ENCODE data around the gene CNIH3. TPM values are rescaled to one million over a fixed set of nuclear protein-coding genes. Genes with fewer than 3 reads are reported as not detected.

The CNIH3 gene
- total RNA-seq, 4 donors from 2014 or later: 0.68 to 1.1 TPM; not detected in 2

GRCh38 chr1:224744521-224744920 lies 128.4 kb downstream of the CNIH3 start:
- no peak for DNase-seq
- peaks cover 0 to 3% (median 0%) of the 10 kb centered on the region in 4 donors for H3K4me1 ChIP-seq
- intact Hi-C loops (cut with DNase I; ENCODE audit: low total_unique reads): no loop called here
- H3K27ac ChIP-seq: no peak overlapping the region
- H3K27me3 ChIP-seq: no peaks in the 10 kb centered on the region
- no peaks in the 10 kb centered on the region for H3K36me3 ChIP-seq
- no peaks in the 10 kb centered on the region for H3K9me3 ChIP-seq
- in situ Hi-C loops (cut with MboI; ENCODE audit: low pct_ligation_motif_present in 1 of 4, low pct_unique_long_range_greater_than_20kb in 1 of 4, low sequenced_read_pairs in 3 of 4): no loop called here
- TF ChIP-seq EP300 (IDR thresholded peaks at IDR 0.05; ENCODE audit: low read depth): no peak
- no peak for TF ChIP-seq POLR2A (IDR thresholded peaks at IDR 0.05)
- TF ChIP-seq POLR2AphosphoS5 (IDR thresholded peaks at IDR 0.05): no peak
- TF ChIP-seq, protein P1, sequence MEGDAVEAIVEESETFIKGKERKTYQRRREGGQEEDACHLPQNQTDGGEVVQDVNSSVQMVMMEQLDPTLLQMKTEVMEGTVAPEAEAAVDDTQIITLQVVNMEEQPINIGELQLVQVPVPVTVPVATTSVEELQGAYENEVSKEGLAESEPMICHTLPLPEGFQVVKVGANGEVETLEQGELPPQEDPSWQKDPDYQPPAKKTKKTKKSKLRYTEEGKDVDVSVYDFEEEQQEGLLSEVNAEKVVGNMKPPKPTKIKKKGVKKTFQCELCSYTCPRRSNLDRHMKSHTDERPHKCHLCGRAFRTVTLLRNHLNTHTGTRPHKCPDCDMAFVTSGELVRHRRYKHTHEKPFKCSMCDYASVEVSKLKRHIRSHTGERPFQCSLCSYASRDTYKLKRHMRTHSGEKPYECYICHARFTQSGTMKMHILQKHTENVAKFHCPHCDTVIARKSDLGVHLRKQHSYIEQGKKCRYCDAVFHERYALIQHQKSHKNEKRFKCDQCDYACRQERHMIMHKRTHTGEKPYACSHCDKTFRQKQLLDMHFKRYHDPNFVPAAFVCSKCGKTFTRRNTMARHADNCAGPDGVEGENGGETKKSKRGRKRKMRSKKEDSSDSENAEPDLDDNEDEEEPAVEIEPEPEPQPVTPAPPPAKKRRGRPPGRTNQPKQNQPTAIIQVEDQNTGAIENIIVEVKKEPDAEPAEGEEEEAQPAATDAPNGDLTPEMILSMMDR (IDR thresholded peaks at IDR 0.05): no peak
- 73 to 87% methylated on average over 3 to 5 of the region's 5 CpGs for WGBS, 2 donors (ENCODE audit: low coverage in 1 of 2)
- H3K4me3 ChIP-seq: no peak overlapping the region

GRCh38 chr1:224745394-224745793 lies 129.3 kb downstream of the CNIH3 start:
- Histone ChIP-seq H3K4me1 (no peaks in the 10 kb centered on the region), H3K4me3 (no peak overlapping the region), H3K27me3 (no peaks in the 10 kb centered on the region), H3K9me3 (no peaks in the 10 kb centered on the region), H3K27ac (no peak overlapping the region), H3K36me3 (no peaks in the 10 kb centered on the region)
- 50 to 80% methylated on average over 1 of the region's 1 CpG for WGBS, 2 donors (ENCODE audit: low coverage in 1 of 2)
- no peak for DNase-seq
- TF ChIP-seq POLR2AphosphoS5 (IDR thresholded peaks at IDR 0.05): no peak
- TF ChIP-seq, protein P1 (IDR thresholded peaks at IDR 0.05): no peak
- no peak for TF ChIP-seq POLR2A (IDR thresholded peaks at IDR 0.05)
- no peak for TF ChIP-seq EP300 (IDR thresholded peaks at IDR 0.05; ENCODE audit: low read depth)
- intact Hi-C loops (cut with DNase I; ENCODE audit: low total_unique reads): no loop called here
- in situ Hi-C loops (cut with MboI; ENCODE audit: low pct_ligation_motif_present in 1 of 4, low pct_unique_long_range_greater_than_20kb in 1 of 4, low sequenced_read_pairs in 3 of 4): no loop called here

DNA sequence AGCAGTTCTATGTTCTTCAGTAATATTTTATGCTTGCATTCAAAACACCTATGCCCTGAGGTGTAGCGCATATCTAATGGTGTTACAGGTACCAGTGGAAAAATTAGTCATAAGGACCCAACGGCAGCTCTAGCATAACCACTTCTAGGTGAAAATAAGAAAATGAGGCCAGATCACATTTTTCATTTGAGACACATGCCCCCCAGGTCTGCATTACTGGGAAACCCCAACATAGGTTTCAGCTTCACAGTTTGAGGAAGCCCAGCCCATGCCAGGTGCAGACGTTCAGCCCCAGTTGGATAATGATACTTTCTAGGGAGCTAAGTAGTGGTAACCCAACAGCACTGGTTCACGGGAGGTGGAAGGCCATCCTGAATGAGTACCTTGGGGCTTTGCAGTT lies 129.8 kb downstream of the CNIH3 start:
- Histone ChIP-seq H3K36me3 (no peaks in the 10 kb centered on the region), H3K27ac (no peak overlapping the region), H3K4me3 (no peak overlapping the region), H3K4me1 (no peaks in the 10 kb centered on the region), H3K9me3 (no peaks in the 10 kb centered on the region), H3K27me3 (no peaks in the 10 kb centered on the region)
- WGBS, 2 donors (ENCODE audit: low coverage in 1 of 2): 72 to 100% methylated on average over 2 to 4 of the region's 4 CpGs
- TF ChIP-seq EP300 (IDR thresholded peaks at IDR 0.05; ENCODE audit: low read depth) (no peak), POLR2A (IDR thresholded peaks at IDR 0.05) (no peak), POLR2AphosphoS5 (IDR thresholded peaks at IDR 0.05) (no peak)
- TF ChIP-seq, protein P1 (IDR thresholded peaks at IDR 0.05): no peak
- no peak for DNase-seq
- in situ Hi-C loops (cut with MboI; ENCODE audit: low pct_ligation_motif_present in 1 of 4, low pct_unique_long_range_greater_than_20kb in 1 of 4, low sequenced_read_pairs in 3 of 4): no loop called here
- intact Hi-C loops (cut with DNase I; ENCODE audit: low total_unique reads): no loop called here

DNA sequence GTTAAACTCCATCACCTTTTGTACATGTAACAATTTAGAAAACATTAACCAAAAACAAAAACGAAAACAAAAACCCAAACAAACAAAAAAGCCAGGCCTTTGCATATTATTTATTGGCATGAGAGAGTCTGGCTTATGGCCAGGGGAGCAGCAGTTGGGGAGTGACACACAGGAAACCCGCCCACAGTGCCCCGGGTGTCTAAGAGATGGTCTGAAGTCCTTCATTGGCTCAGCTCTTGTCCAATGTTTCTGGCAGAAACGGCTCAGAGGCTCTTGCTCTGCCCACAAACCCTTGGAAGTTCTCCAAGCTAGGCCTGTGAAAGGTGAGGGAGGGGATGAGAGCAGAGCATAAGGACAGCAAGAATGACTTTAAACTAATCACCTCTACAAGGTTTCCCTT lies 131.5 kb downstream of the CNIH3 start:
- TF ChIP-seq, protein P1 (IDR thresholded peaks at IDR 0.05): no peak
- TF ChIP-seq EP300 (IDR thresholded peaks at IDR 0.05; ENCODE audit: low read depth): no peak
- no peak for TF ChIP-seq POLR2A (IDR thresholded peaks at IDR 0.05)
- no peak for TF ChIP-seq POLR2AphosphoS5 (IDR thresholded peaks at IDR 0.05)
- Histone ChIP-seq H3K36me3 (no peaks in the 10 kb centered on the region), H3K9me3 (no peaks in the 10 kb centered on the region), H3K27ac (no peak overlapping the region), H3K4me1 (no peaks in the 10 kb centered on the region), H3K27me3 (no peaks in the 10 kb centered on the region), H3K4me3 (no peak overlapping the region)
- intact Hi-C loops (cut with DNase I; ENCODE audit: low total_unique reads) (no loop called here), in situ Hi-C loops (cut with MboI; ENCODE audit: low pct_ligation_motif_present in 1 of 4, low pct_unique_long_range_greater_than_20kb in 1 of 4, low sequenced_read_pairs in 3 of 4) (no loop called here)
- 40 to 42% methylated on average over 1 to 4 of the region's 4 CpGs for WGBS, 2 donors (ENCODE audit: low coverage in 1 of 2)
- DNase-seq: no peak
